ENCODE data around the gene ATP1A3. TPM values are rescaled to one million over a fixed set of nuclear protein-coding genes. Genes with fewer than 3 reads are reported as not detected.

Gene ATP1A3
- total RNA-seq, 1 experiment from 2014 or later, result not detected

DNA sequence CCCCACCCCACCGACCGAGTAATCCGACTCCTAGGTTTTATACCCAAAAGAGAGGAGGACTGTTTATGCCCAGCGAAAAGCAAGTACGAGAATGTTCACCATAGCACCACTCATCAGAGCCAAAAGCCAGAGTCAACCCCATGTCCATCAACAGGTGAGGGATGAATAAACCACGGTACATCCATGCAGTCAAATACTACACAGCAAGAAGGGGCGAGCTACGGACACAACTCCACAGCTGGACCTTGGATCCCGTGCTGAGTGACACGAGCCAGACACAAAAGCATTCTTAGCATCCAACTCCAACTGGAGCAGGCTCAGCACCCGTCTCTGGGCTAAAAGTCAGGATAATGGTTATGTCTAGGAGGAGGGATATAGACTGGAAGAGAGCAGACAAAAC, 22.7 kb downstream of the ATP1A3 start:
- Mint-ChIP-seq H3K27ac (ENCODE audit: low read depth, unreplicated experiment) (no peak overlapping the region), H3K36me3 (ENCODE audit: insufficient read depth, unreplicated experiment) (no peaks in the 10 kb centered on the region), H3K27me3 (ENCODE audit: insufficient read depth, unreplicated experiment) (peaks cover 45% of the 10 kb centered on the region), H3K4me1 (ENCODE audit: insufficient read depth, unreplicated experiment) (no peaks in the 10 kb centered on the region), H3K9me3 (ENCODE audit: unreplicated experiment) (no peaks in the 10 kb centered on the region), H3K4me3 (ENCODE audit: unreplicated experiment) (no peak overlapping the region)
- DNase-seq (ENCODE audit: unreplicated experiment), result no peak
- CTCF ChIA-PET, result interaction anchor here (0.6 kb wide), 1 partner anchor 619 kb away, joined by 3 read pairs; no protein-coding TSS in a partner anchor
- no TSS peak for BruUV-seq (replicated peaks)
- TF ChIP-seq, protein P1, sequence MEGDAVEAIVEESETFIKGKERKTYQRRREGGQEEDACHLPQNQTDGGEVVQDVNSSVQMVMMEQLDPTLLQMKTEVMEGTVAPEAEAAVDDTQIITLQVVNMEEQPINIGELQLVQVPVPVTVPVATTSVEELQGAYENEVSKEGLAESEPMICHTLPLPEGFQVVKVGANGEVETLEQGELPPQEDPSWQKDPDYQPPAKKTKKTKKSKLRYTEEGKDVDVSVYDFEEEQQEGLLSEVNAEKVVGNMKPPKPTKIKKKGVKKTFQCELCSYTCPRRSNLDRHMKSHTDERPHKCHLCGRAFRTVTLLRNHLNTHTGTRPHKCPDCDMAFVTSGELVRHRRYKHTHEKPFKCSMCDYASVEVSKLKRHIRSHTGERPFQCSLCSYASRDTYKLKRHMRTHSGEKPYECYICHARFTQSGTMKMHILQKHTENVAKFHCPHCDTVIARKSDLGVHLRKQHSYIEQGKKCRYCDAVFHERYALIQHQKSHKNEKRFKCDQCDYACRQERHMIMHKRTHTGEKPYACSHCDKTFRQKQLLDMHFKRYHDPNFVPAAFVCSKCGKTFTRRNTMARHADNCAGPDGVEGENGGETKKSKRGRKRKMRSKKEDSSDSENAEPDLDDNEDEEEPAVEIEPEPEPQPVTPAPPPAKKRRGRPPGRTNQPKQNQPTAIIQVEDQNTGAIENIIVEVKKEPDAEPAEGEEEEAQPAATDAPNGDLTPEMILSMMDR (IDR thresholded peaks at IDR 0.05; ENCODE audit: unreplicated experiment), result no peak
- POLR2A ChIA-PET, result no interaction called here
- intact Hi-C loops (cut with micrococcal nuclease), result no loop called here

DNA sequence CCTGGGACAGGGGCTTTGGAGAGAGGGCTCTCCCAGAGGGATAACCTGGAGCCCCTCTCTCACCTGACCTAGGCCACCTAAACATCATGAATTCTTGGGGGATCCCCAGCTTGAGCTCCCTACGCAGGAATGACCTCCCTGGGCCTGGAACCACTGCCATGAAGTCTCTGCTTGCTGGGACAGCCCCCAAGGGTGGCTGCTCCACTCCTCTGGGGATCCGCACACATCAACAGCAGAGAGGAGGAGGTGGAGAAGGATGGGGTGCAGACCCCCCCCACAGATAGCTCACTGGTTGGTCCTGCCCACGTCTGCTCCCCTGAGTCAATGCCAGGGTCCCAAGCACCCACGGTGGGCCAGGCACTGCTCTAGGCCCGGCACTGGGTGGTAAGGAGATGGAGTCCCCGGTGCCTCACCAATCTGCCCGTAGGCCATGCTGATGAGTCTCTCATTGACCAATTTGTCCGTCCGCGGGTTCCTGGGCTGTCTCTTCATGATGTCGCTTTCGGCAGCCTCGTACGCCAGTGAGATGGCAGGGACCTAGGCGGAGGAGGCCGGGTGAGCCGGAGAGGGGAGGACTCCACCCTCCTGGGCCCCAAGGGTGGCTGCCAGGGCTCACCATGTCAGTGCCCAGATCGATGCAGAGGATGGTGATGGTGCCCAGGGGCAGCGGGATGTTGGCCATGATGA, 24.1 kb downstream of the ATP1A3 start:
- intact Hi-C loops (cut with micrococcal nuclease), result no loop called here
- H3K4me3 Mint-ChIP-seq (ENCODE audit: unreplicated experiment), result no peak overlapping the region

DNA sequence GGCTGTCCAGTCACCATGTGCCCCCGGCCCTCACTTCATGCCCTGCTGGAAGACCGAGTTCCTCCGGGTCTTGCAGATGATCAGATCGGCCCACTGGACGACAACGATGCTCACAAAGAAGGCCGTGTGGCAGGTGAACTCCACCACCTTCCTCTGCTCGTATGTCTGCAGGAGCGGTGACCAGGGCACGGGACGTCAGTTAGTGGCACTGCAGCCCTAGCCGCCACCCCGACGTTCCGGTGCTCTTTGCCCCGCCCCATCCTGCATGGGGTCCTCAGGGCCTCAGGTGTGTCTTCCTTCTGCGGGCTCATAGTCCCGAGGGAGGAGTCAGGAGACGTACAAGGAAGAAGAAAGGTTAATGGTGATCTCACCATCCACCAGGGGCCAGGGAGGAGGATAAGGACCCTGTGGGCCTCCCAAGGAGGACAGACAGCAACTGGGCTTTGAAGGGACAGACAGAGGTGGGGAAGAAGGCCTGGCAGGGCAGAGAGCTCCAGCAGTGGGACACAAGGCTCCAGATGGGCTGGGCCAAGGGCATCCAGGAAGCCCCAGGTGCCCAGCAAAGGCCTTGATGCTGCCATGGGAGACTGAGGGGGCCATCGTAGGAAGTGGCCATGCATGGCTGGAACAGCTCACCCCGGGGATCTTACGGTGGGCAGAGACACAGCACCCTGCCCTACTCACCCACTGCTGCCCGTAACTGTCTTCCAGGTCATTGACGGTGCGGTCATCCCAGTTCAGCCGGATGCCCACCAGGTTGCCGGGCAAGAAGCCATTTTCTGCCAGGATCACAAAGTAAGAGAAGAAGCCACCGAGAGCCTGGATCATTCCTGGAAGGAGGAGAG, 25.1 kb downstream of the ATP1A3 start:
- DNase-seq (ENCODE audit: unreplicated experiment), result no peak
- TF ChIP-seq, protein P1 (IDR thresholded peaks at IDR 0.05; ENCODE audit: unreplicated experiment), result no peak
- CTCF ChIA-PET, result no interaction called here
- no peaks in the 10 kb centered on the region for H3K9me3 Mint-ChIP-seq (ENCODE audit: unreplicated experiment)
- BruUV-seq (replicated peaks), result no TSS peak
- intact Hi-C loops (cut with micrococcal nuclease), result no loop called here
- H3K36me3 Mint-ChIP-seq (ENCODE audit: insufficient read depth, unreplicated experiment), result no peaks in the 10 kb centered on the region
- H3K27ac Mint-ChIP-seq (ENCODE audit: low read depth, unreplicated experiment), result no peak overlapping the region
- no peaks in the 10 kb centered on the region for H3K4me1 Mint-ChIP-seq (ENCODE audit: insufficient read depth, unreplicated experiment)
- POLR2A ChIA-PET, result no interaction called here
- peaks cover 50% of the 10 kb centered on the region for H3K27me3 Mint-ChIP-seq (ENCODE audit: insufficient read depth, unreplicated experiment)
- H3K4me3 Mint-ChIP-seq (ENCODE audit: unreplicated experiment), result no peak overlapping the region

More for the DNA sequence above, 24.1 kb downstream of the ATP1A3 start:
- Mint-ChIP-seq H3K27ac (ENCODE audit: low read depth, unreplicated experiment) (no peak overlapping the region), H3K27me3 (ENCODE audit: insufficient read depth, unreplicated experiment) (peaks cover 50% of the 10 kb centered on the region), H3K9me3 (ENCODE audit: unreplicated experiment) (no peaks in the 10 kb centered on the region), H3K36me3 (ENCODE audit: insufficient read depth, unreplicated experiment) (no peaks in the 10 kb centered on the region), H3K4me1 (ENCODE audit: insufficient read depth, unreplicated experiment) (no peaks in the 10 kb centered on the region)
- POLR2A ChIA-PET, result no interaction called here
- TF ChIP-seq, protein P1 (IDR thresholded peaks at IDR 0.05; ENCODE audit: unreplicated experiment), result no peak
- CTCF ChIA-PET, result no interaction called here
- DNase-seq (ENCODE audit: unreplicated experiment), result no peak
- no TSS peak for BruUV-seq (replicated peaks)

DNA sequence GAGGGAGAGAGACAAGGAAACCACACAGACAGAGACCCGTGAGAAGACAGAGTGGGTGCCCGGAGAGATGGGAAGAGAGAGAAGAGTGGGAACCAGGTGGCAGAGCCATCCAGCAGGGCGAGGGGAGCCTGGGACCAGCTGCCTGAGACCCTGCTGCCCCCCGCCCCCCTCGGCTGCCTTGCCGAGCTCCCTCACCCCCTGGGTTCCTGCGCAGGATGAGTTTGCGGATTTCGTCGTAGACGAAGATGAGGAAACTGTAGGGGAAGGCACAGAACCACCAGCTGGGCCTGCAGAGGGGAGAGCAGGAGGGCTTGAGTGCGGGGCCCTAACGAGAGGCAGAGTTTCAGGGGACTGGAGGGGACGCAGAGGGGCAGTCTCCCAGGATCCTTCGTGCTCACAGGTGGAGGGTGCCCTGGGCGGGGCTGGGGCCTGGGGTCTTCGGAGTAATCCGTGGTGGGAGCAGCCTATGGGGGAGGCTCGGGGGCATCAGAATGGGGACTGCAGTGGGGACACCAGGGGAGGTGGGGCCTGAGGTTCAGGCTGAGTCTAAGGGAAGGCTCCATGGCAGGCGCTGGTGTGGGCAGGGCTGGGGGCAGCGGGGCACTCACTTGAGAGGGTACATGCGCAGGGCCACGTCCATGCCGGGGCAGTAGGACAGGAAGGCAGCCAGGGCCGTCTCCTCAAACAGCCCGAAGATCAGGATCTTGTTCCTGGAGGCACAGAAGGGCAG, 26.8 kb downstream of the ATP1A3 start:
- intact Hi-C loops (cut with micrococcal nuclease), result no loop called here
- ChIA-PET POLR2A (no interaction called here), CTCF (no interaction called here)
- no peak for DNase-seq (ENCODE audit: unreplicated experiment)
- Mint-ChIP-seq H3K36me3 (ENCODE audit: insufficient read depth, unreplicated experiment) (no peaks in the 10 kb centered on the region), H3K4me3 (ENCODE audit: unreplicated experiment) (no peak overlapping the region), H3K27ac (ENCODE audit: low read depth, unreplicated experiment) (no peak overlapping the region), H3K4me1 (ENCODE audit: insufficient read depth, unreplicated experiment) (no peaks in the 10 kb centered on the region), H3K27me3 (ENCODE audit: insufficient read depth, unreplicated experiment) (peaks cover 50% of the 10 kb centered on the region), H3K9me3 (ENCODE audit: unreplicated experiment) (no peaks in the 10 kb centered on the region)
- TF ChIP-seq, protein P1 (IDR thresholded peaks at IDR 0.05; ENCODE audit: unreplicated experiment), result no peak
- BruUV-seq (replicated peaks), result no TSS peak

All from MCF 10A (cell line).